Fibroblast of lung (primary cell): ENCODE results near the gene ARHGAP6. TPM values are rescaled to one million over a fixed set of nuclear protein-coding genes. Genes with fewer than 3 reads are reported as not detected.

ENCODE experiments used
- DNase-seq, 2 donors: peaks; one replicate each; pipeline versions ENCODE4 v3.0.0 to v3.0.0-alpha.2; 2010; ENCODE audit warnings: low read depth in 2 of 2
- H2AFZ ChIP-seq: 2 replicates; pipeline ENCODE4 v1.5.1; 2012; ENCODE audit warnings: low read length, control low read depth, inconsistent platforms
- H3K27ac ChIP-seq: 2 replicates; pipeline ENCODE4 v1.5.1; 2011; ENCODE audit warnings: low read length, control low read depth; ENCODE audit not compliant: insufficient read depth
- H3K27me3 ChIP-seq: 2 replicates; pipeline ENCODE4 v1.5.1; 2011; ENCODE audit warnings: mild to moderate bottlenecking, low read length; ENCODE audit not compliant: control insufficient read depth, insufficient read depth
- H3K36me3 ChIP-seq: 2 replicates; pipeline ENCODE4 v1.5.1; 2011; ENCODE audit warnings: low read length; ENCODE audit not compliant: control insufficient read depth, insufficient read depth
- H3K4me1 ChIP-seq: 2 replicates; pipeline ENCODE4 v1.5.1; 2011; ENCODE audit warnings: low read length; ENCODE audit not compliant: control insufficient read depth, insufficient read depth; ENCODE audit errors: extremely low read depth
- H3K4me2 ChIP-seq: 2 replicates; pipeline ENCODE4 v1.5.1; 2011; ENCODE audit warnings: low read length, control low read depth; ENCODE audit not compliant: insufficient read depth; ENCODE audit errors: extremely low read depth
- H3K4me3 ChIP-seq, 4 experiments: fragments of 200-600 bp in 1 of 4; sonication (generic) in 1 of 4; replicated peaks in 1 of 4; 2 replicates each; pipeline ENCODE4 v1.5.1; 2011 to 2016; ENCODE audit warnings: low read length in 4 of 4, low read depth in 3 of 4, mild to moderate bottlenecking in 3 of 4, control low read depth in 2 of 4, inconsistent platforms in 1 of 4, mixed read lengths in 1 of 4; ENCODE audit not compliant: insufficient read depth in 1 of 4; ENCODE audit errors: control extremely low read depth in 1 of 4
- H3K79me2 ChIP-seq: 2 replicates; pipeline ENCODE4 v1.5.1; 2012; ENCODE audit warnings: mild to moderate bottlenecking, low read length, inconsistent platforms; ENCODE audit not compliant: control insufficient read depth, insufficient read depth
- H3K9ac ChIP-seq: 2 replicates; pipeline ENCODE4 v1.5.1; 2011; ENCODE audit warnings: mild to moderate bottlenecking, low read length, control low read depth; ENCODE audit not compliant: insufficient read depth
- H3K9me3 ChIP-seq: 2 replicates; pipeline ENCODE4 v1.5.1; 2012; ENCODE audit warnings: low read depth, low read length; ENCODE audit not compliant: control insufficient read depth, insufficient read depth
- H4K20me1 ChIP-seq: 2 replicates; pipeline ENCODE4 v1.5.1; 2011; ENCODE audit warnings: low read length; ENCODE audit not compliant: control insufficient read depth, insufficient read depth; ENCODE audit errors: extremely low read depth
- EZH2 ChIP-seq: IDR thresholded peaks from 2 replicates; pipeline ENCODE4 v1.5.1; 2012; ENCODE audit warnings: low read length, control low read depth, mild to moderate bottlenecking; ENCODE audit errors: missing control alignments
- polyA plus RNA-seq, 2 donors: library from polyadenylated mRNA; depleted of rRNA in 1 of 2; stranded (reverse) in 1 of 2; unstranded in 1 of 2; fragments of >200 nt; gene quantifications; 2 replicates each; pipeline ENCODE4 v1.2.1, GENCODE V29; 2011 to 2012; ENCODE audit warnings: missing spikeins in 1 of 2
- total RNA-seq: library from RNA; depleted of rRNA; stranded (reverse); fragments of >200 nt; gene quantifications from 2 replicates; pipeline ENCODE4 v1.2.1, GENCODE V29; 2014
- TF ChIP-seq, protein P1 (sequence below), 2 donors: IDR thresholded peaks in 1 of 2; conservative IDR thresholded peaks in 1 of 2; 1 replicate in 1 of 2; 2 replicates in 1 of 2; pipeline ENCODE4 v1.5.1; 2011 to 2012; ENCODE audit warnings: low read length in 2 of 2, control low read depth in 1 of 2, inconsistent platforms in 1 of 2, low read depth in 1 of 2, mild to moderate bottlenecking in 1 of 2

ARHGAP6 gene
- total and polyA plus RNA-seq, 2 donors (not counting 1 experiment from before 2014, with no cell fraction given), result 5.9 to 11.7 TPM

DNA sequence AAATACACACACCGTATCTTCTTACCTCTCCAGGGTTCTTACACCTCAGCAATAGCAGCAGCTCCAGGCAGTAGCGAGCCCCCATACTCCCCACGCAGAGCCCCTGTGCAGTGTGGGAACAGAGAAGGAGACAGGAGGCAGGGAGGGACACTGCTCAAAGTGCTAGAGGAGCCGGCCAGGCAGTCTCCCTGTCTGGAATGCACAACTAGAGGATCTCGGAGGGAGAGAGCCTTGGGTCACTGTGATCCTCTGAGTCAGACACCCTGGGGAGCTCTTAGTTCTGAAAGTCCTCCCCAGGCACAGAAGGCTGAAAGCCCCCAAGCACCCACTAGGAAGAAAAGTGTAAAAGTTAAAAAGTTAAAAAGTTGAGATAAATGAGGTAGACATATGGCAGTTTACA is 356.5 kb downstream of the ARHGAP6 start:
- Histone ChIP-seq H3K27me3 (no peaks in the 10 kb centered on the region), H3K4me3 (no peak overlapping the region), H4K20me1 (no peaks in the 10 kb centered on the region), H3K36me3 (no peaks in the 10 kb centered on the region), H3K27ac (no peak overlapping the region), H3K4me2 (no peak overlapping the region), H3K9me3 (no peaks in the 10 kb centered on the region), H2AFZ (no peak overlapping the region), H3K4me1 (no peaks in the 10 kb centered on the region), H3K79me2 (no peaks in the 10 kb centered on the region), H3K9ac (no peak overlapping the region)
- TF ChIP-seq EZH2, result no peak
- TF ChIP-seq, protein P1, sequence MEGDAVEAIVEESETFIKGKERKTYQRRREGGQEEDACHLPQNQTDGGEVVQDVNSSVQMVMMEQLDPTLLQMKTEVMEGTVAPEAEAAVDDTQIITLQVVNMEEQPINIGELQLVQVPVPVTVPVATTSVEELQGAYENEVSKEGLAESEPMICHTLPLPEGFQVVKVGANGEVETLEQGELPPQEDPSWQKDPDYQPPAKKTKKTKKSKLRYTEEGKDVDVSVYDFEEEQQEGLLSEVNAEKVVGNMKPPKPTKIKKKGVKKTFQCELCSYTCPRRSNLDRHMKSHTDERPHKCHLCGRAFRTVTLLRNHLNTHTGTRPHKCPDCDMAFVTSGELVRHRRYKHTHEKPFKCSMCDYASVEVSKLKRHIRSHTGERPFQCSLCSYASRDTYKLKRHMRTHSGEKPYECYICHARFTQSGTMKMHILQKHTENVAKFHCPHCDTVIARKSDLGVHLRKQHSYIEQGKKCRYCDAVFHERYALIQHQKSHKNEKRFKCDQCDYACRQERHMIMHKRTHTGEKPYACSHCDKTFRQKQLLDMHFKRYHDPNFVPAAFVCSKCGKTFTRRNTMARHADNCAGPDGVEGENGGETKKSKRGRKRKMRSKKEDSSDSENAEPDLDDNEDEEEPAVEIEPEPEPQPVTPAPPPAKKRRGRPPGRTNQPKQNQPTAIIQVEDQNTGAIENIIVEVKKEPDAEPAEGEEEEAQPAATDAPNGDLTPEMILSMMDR (conservative IDR thresholded peaks at IDR 0.05 in 1 of 2, IDR thresholded peaks at IDR 0.05 in 1 of 2; ENCODE audit: low read depth in 1 of 2, low read length in 2 of 2), result no peak
- DNase-seq, result peak in 1 of 2 donors; percentile 3

DNA sequence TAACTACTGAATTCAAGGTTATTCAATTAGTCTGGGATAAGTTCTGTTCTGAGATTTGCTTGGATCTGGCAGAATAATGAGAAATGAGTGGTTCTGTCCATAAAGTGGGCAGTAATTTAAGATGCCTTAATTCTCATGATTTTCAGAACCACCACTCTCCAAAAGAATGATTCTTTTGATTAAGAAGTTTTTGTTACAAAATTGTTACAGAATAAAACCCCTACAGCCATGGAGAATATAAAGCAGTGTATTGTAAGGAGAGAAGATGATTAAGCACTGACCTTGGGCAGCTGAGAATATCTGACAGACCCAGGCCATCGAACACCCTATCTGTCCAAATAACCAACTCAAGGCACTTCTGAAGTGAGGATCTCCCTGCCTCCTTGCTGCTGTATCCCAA is 360.1 kb downstream of the ARHGAP6 start:
- Histone ChIP-seq H3K9me3 (no peaks in the 10 kb centered on the region), H3K79me2 (no peaks in the 10 kb centered on the region), H3K36me3 (no peaks in the 10 kb centered on the region), H3K27me3 (no peaks in the 10 kb centered on the region), H3K4me3 (no peak overlapping the region), H3K4me1 (peaks cover 3% of the 10 kb centered on the region), H4K20me1 (no peaks in the 10 kb centered on the region), H2AFZ (no peak overlapping the region), H3K4me2 (no peak overlapping the region), H3K27ac (no peak overlapping the region), H3K9ac (no peak overlapping the region)
- no peak for DNase-seq
- no peak for TF ChIP-seq EZH2
- TF ChIP-seq, protein P1 (conservative IDR thresholded peaks at IDR 0.05 in 1 of 2, IDR thresholded peaks at IDR 0.05 in 1 of 2; ENCODE audit: low read depth in 1 of 2, low read length in 2 of 2), result no peak

- Histone ChIP-seq H3K9ac (no peak overlapping the region), H3K4me3 (no peak overlapping the region), H3K4me1 (peaks cover 3% of the 10 kb centered on the region), H3K4me2 (no peak overlapping the region), H3K79me2 (no peaks in the 10 kb centered on the region), H3K36me3 (no peaks in the 10 kb centered on the region), H3K27ac (no peak overlapping the region), H3K9me3 (no peaks in the 10 kb centered on the region), H4K20me1 (no peaks in the 10 kb centered on the region), H2AFZ (no peak overlapping the region), H3K27me3 (no peaks in the 10 kb centered on the region)
- TF ChIP-seq EZH2, result no peak
- TF ChIP-seq, protein P1 (conservative IDR thresholded peaks at IDR 0.05 in 1 of 2, IDR thresholded peaks at IDR 0.05 in 1 of 2; ENCODE audit: low read depth in 1 of 2, low read length in 2 of 2), result no peak
- no peak for DNase-seq
Measured at GRCh38 chrX:11304829-11305228, 360.9 kb downstream of the ARHGAP6 start.
